WI38 (cell line): Measurements from ENCODE around the gene WTAP.
"Not testable (repeated sequence)": the region's sequence is repeated elsewhere in the genome, so short reads cannot be mapped to it uniquely, and the experiment has no call there.

Experiments used
- H3K4me3 ChIP-seq: 2 replicates; pipeline ENCODE4 v1.5.1; 2011; ENCODE audit warnings: low read depth, mild to moderate bottlenecking, control low read depth, low read length
- TF ChIP-seq, protein P1 (sequence below): IDR thresholded peaks from 2 replicates; pipeline ENCODE4 v1.5.1; 2012; ENCODE audit warnings: low read depth, mild to moderate bottlenecking, control low read depth, low read length

The WTAP gene

GRCh38 chr6:159695984-159696383 lies 31.3 kb upstream of the WTAP start:
- TF ChIP-seq, protein P1, sequence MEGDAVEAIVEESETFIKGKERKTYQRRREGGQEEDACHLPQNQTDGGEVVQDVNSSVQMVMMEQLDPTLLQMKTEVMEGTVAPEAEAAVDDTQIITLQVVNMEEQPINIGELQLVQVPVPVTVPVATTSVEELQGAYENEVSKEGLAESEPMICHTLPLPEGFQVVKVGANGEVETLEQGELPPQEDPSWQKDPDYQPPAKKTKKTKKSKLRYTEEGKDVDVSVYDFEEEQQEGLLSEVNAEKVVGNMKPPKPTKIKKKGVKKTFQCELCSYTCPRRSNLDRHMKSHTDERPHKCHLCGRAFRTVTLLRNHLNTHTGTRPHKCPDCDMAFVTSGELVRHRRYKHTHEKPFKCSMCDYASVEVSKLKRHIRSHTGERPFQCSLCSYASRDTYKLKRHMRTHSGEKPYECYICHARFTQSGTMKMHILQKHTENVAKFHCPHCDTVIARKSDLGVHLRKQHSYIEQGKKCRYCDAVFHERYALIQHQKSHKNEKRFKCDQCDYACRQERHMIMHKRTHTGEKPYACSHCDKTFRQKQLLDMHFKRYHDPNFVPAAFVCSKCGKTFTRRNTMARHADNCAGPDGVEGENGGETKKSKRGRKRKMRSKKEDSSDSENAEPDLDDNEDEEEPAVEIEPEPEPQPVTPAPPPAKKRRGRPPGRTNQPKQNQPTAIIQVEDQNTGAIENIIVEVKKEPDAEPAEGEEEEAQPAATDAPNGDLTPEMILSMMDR = no peak

GRCh38 chr6:159700970-159701369 lies 26.3 kb upstream of the WTAP start:
- TF ChIP-seq, protein P1 = no peak
- H3K4me3 ChIP-seq = no peak overlapping the region

More at GRCh38 chr6:159695984-159696383, 31.3 kb upstream of the WTAP start:
- H3K4me3 ChIP-seq = no peak overlapping the region

GRCh38 chr6:159701413-159701999 lies 25.8 kb upstream of the WTAP start:
- TF ChIP-seq, protein P1 = no peak
- no peak overlapping the region for H3K4me3 ChIP-seq

GRCh38 chr6:159710603-159711002 lies 16.7 kb upstream of the WTAP start:
- H3K4me3 ChIP-seq = not testable (repeated sequence)

DNA sequence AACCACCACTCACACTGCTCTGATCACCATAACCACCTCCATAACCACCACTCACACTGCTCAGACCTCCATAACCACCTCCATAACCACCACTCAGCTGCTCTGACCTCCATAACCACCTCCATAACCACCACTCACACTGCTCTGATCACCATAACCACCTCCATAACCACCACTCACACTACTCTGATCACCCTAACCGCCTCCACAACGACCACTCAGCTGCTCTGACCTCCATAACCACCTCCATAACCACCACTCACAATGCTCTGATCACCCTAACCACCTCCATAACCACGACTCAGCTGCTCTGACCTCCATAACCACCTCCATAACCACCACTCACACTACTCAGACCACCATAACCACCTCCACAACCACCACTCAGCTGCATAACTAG lies 14.9 kb upstream of the WTAP start:
- H3K4me3 ChIP-seq = not testable (repeated sequence)

- TF ChIP-seq, protein P1 = no peak
- no peak overlapping the region for H3K4me3 ChIP-seq
Measured at GRCh38 chr6:159713984-159714383, 13.3 kb upstream of the WTAP start.

DNA sequence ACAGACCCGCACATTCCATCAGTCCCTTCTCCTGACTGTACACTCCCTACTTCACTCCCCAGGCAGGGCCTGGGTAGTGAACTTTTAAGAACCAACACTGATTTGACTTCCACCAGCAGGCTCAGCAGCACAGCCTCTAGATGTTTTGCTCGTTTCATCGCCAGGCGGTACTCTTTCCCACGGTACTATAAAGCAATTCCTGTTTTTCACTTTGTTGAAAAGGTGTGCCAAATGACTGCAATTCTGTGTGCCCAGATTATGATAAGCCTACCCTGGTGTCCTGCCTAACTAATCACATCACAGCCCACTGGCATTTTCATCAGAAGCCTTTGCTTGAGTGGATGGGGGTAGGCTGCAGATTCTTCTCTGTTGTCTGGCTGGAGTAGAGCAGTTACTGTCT lies 12.9 kb upstream of the WTAP start:
- no peak overlapping the region for H3K4me3 ChIP-seq
- TF ChIP-seq, protein P1 = no peak

DNA sequence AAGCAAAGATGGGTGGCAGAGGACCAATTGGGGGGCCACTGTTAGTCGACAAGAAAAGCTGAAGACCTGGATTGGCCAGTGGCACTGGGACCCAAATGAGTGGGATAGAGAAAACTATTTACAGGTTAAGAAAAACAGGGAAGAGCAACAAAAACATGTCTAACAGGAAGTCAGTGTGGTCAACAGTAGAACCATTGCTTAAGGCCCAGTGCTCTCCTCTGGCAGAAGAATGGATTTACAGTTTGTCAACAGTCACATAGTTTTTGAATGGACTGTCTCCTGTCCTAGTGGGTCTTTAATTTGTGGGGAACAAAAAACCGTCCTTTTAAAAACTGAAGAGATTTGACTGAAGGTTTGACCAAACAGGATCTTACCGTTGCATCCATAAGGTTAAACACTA lies 12.1 kb upstream of the WTAP start:
- H3K4me3 ChIP-seq = no peak overlapping the region
- TF ChIP-seq, protein P1 = no peak
